Peyer's patch (tissue), 4 donors: ENCODE data around the gene METAP1D.

Experiments
- CTCF ChIP-seq, 6 experiments: fragments of 450-650 bp in 4 of 6; fragments of 200-600 bp in 2 of 6; sonication (generic) in 1 of 6; IDR thresholded peaks; one replicate each; pipeline ENCODE4 v1.5.1; 2017 to 2019; ENCODE audit warnings: antibody characterized with exemption in 6 of 6, mild to moderate bottlenecking in 3 of 6, moderate library complexity in 1 of 6
- POLR2A ChIP-seq, 2 donors: fragments of 450-650 bp; IDR thresholded peaks; one replicate each; pipeline ENCODE4 v1.5.1; 2017; ENCODE audit warnings: antibody characterized with exemption in 2 of 2, mild to moderate bottlenecking in 2 of 2, moderate library complexity in 2 of 2

GRCh38 chr2:172039011-172039704 lies 39.4 kb downstream of the METAP1D start:
- no peak for TF ChIP-seq CTCF (IDR thresholded peaks at IDR 0.05)
- TF ChIP-seq POLR2A (IDR thresholded peaks at IDR 0.05) = no peak
